ENCODE results near the gene KIF1B. TPM values are rescaled to one million over a fixed set of nuclear protein-coding genes. Genes with fewer than 3 reads are reported as not detected.

The KIF1B gene, protein sequence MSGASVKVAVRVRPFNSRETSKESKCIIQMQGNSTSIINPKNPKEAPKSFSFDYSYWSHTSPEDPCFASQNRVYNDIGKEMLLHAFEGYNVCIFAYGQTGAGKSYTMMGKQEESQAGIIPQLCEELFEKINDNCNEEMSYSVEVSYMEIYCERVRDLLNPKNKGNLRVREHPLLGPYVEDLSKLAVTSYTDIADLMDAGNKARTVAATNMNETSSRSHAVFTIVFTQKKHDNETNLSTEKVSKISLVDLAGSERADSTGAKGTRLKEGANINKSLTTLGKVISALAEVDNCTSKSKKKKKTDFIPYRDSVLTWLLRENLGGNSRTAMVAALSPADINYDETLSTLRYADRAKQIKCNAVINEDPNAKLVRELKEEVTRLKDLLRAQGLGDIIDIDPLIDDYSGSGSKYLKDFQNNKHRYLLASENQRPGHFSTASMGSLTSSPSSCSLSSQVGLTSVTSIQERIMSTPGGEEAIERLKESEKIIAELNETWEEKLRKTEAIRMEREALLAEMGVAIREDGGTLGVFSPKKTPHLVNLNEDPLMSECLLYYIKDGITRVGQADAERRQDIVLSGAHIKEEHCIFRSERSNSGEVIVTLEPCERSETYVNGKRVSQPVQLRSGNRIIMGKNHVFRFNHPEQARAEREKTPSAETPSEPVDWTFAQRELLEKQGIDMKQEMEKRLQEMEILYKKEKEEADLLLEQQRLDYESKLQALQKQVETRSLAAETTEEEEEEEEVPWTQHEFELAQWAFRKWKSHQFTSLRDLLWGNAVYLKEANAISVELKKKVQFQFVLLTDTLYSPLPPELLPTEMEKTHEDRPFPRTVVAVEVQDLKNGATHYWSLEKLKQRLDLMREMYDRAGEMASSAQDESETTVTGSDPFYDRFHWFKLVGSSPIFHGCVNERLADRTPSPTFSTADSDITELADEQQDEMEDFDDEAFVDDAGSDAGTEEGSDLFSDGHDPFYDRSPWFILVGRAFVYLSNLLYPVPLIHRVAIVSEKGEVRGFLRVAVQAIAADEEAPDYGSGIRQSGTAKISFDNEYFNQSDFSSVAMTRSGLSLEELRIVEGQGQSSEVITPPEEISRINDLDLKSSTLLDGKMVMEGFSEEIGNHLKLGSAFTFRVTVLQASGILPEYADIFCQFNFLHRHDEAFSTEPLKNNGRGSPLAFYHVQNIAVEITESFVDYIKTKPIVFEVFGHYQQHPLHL (N-terminal part only)
- 10 to 100 TPM; 11.3 to 11.5 TPM for total RNA-seq

DNA sequence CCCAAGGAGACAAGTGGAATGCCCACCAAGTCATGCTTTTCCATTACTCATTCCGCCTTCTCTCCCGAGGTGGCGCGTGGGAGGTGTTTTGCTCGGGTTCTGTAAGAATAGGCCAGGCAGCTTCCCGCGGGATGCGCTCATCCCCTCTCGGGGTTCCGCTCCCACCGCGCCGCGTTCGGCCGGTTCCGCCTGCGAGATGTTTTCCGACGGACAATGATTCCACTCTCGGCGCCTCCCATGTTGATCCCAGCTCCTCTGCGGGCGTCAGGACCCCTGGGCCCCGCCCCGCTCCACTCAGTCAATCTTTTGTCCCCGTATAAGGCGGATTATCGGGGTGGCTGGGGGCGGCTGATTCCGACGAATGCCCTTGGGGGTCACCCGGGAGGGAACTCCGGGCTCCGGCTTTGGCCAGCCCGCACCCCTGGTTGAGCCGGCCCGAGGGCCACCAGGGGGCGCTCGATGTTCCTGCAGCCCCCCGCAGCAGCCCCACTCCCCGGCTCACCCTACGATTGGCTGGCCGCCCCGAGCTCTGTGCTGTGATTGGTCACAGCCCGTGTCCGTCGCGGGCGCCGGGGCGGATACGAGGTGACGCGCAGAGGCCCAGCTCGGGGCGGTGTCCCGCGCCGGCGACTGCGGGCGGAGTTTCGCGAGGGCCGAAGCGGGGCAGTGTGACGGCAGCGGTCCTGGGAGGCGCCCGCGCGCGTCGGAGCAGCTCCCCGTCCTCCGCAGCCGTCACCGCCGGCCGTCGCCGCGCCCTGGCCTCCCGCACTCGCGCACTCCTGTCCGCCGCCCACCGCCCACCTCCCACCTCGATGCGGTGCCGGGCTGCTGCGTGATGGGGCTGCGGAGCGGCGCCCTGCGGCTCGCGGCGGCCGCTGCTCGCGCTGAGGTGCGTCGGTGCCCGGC is at the start of gene KIF1B:
KIF1B (plus strand) TSS at position 666 of the 906 bp plus-strand sequence. CDS start 21,759 bp downstream, outside the sequence.

DNA sequence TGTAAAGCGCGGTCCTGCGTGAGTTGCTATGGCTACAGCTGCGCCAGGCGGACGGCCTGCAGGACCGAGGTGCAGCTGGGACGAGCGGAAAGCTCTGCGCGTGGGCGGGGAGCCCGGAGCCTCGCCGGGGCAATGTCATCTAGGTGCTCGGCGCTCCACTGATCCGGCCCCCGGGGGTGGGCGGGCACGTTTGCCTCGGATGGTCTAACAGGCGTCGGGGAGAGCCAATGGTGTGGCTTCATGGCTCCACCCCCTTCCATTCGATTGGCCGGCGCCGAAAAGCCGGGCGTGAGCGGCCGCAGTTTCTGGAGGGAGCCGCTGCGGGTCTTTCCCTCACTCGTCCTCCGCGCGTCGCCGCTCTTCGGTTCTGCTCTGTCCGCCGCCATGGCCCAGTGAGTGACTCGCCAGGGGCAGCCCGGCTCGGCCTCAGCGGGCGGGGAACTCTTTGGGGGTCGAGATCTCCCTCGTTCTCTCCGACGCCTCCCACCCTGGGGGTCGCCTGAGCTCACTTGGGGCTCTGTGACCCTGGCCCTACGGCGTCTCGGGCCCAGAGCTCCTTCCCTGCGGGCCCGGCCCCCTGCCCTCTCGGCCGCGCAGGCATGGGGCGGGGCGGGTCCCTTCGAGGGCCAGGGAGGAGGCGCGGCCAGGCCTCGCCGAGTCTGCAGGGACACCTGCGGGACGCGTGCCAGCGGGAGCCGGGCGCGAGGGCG is 188.5 kb downstream of the KIF1B start, which contains the start of gene PGD:
PGD (plus strand) TSS at position 331 of the 710 bp plus-strand sequence; CDS start at position 385, 54 bp downstream.

GRCh38 chr1:10430216-10431069 is 220.1 kb downstream of the KIF1B start, which contains the start of gene CENPS:
CENPS (plus strand) TSS chr1:10430433; CDS start chr1:10430518, 85 bp downstream.

Small RNA genes lying within 50 kb of the gene (microRNA-seq; reads per million reads assigned to microRNA genes)
- not detected for gene MIR1273D (ENCODE audit: borderline microRNAs expressed, borderline replicate concordance)

Other genes with a start within 250 kb of the KIF1B start
- not detected for gene RBP7, start 213.3 kb upstream of the KIF1B start, total RNA-seq
- 10 to 100 TPM; 30.2 to 31.6 TPM for gene UBE4B, start 177.6 kb upstream of the KIF1B start, total RNA-seq
- gene PGD, start 188.5 kb downstream of the KIF1B start, total RNA-seq, result 10 to 100 TPM; 70.9 to 74.0 TPM
- gene CENPS, start 219.9 kb downstream of the KIF1B start, total RNA-seq, result 10 to 100 TPM; 11.3 to 11.6 TPM
- gene CORT, start 239.5 kb downstream of the KIF1B start, total RNA-seq, result under 1 TPM in 1 of 2 experiments, not detected in 1; 0.35 TPM